Stimulated activated CD8-positive, alpha-beta memory T cell treated with anti-CD3 and anti-CD28 coated beads, Interleukin-12 subunit alpha, Interleukin-12 subunit beta, amount 100 ng/mL, for 1 hour (primary cell): ENCODE measurements around the gene TASL.
"Not testable (repeated sequence)": the region's sequence is repeated elsewhere in the genome, so short reads cannot be mapped to it uniquely, and the experiment has no call there.

Experiments
- DNase-seq: peaks from one replicate; pipeline ENCODE4 v3.0.0-alpha.2; 2020; ENCODE audit warnings: low read depth

TASL gene, protein sequence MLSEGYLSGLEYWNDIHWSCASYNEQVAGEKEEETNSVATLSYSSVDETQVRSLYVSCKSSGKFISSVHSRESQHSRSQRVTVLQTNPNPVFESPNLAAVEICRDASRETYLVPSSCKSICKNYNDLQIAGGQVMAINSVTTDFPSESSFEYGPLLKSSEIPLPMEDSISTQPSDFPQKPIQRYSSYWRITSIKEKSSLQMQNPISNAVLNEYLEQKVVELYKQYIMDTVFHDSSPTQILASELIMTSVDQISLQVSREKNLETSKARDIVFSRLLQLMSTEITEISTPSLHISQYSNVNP

DNA sequence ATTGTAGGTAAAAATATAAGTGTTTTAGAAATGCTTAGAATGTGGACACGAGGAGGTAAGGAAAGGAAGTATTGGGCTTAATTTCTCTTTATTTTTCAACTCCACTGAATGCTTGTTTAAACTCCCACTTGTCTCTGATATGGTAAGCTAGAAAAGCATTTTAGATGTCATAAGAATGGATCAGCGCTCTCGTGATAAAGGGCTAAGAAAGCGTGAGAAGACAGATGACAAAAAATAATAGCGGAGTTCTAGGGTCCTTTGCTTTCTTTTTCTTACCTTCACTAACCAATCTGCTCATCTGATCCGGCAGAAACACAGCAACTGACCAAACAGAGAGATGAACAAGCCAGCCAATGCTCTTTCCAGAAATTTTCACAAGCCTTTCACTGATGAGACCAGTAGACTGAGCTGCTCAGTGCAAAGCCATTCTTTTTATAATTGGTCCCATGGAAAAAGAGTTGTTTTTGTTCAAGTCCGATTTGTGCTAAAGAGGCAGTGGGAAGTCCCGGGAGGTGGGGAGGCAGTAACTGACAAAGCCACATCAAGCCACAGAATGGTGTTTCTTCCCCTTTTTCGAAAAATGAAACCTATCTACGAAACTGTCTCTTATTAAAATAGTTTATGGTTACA lies at the start of gene TASL:
Gene TASL, minus strand, starts transcription at position 405 of the 630 bp plus-strand sequence. CDS start 17,411 bp downstream, outside the sequence.
- no peak for DNase-seq

DNA sequence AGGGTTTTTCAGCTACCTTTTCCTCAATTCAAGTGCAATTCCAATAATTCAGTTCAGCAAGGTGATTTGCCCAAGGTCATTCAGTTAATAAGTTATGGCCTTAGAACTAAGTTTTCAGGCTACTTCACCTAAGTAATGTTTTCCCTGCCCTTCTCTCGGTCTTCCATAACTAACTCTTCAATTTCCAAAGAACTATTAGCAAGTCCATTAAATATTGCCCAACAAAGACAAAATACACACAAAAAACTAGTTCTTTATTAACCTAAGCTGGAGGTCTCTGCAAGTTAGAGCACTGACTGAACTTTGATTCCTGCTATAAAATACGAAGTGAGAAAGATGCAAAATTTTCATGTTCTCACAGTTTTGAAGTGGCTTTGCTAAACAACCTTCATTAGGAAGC lies 48.8 kb upstream of the TASL start:
- DNase-seq = no peak

DNA sequence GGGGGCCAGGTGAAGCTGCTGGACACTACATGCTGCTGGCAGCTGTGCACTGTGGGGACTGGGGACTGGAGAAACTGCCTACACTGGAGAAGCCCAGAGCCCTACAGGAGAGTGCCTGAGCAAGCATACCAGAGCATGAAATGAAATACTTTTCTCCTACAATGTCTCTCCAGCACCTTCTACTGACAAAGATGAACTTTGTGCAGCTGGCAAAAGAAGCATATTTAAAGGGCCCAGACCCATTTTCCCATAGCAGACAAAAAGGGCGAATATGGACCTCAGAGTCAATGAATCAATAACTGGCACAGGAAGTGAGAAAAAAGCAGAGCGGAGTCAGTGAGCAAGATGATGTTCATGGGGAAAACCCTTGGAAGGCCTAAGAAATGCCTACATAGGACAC lies 44.8 kb upstream of the TASL start:
- DNase-seq = no peak

- DNase-seq = no peak
Observed at GRCh38 chrX:30620980-30621618, 43.5 kb upstream of the TASL start.

DNA sequence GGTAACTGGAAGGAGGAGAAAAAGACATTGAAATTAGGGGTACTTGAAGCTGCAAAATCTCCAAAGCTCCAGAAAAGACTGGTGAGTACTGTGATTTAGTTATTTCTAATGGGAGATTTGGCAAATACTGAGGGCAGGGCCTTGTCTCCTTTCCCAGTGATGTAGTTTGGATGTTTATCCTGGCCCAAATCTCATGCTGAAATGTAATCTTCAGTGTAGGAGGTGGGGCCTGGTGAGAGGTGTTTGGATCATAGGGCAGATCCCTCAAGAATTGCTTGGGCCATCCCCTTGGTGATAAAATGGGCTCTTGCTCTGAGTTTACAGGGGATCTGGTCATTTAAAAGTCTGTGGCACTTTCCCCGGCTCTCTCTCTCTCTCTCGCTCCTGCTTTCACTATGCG lies 42.6 kb upstream of the TASL start:
- DNase-seq = no peak

- no peak for DNase-seq
Observed at GRCh38 chrX:30618160-30618765, 40.7 kb upstream of the TASL start.

DNA sequence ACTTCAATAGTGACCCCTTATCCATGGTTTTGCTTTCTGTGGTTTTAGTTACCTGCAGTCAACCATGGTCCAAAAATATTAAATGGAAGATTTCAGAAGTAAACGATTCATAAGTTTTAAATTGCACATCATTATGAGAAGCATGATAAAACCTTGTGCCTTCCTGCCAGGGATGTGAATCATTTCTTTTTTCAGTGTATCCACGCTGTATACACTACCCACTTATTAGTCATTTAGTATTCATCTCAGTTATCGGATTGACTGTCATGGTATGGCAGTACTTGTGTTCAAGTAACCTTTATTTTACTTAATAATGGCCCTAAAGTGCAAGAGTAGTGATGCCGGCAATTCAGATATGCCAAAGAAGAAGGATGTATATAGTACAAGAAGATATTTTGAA lies 37.7 kb upstream of the TASL start:
- DNase-seq = no peak

DNA sequence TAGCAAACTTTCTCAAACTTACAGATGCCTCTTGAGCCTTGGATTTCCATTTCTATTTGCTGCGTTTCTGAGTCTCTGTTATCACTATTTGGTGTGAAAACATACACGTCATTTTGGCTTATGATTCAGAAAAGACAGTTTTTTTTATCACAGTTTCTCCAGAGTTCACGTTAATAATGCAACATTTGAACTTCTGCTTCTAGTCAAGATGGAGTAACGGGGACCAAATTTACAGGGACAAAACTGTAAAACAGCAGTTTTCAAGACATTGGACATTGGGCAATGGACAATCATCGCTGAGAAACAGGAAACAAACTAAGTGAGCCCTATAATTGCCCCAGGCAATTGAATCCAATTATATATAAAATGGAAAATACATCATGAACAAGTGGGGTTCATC lies 36.2 kb upstream of the TASL start:
- DNase-seq = no peak

- no peak for DNase-seq
Observed at GRCh38 chrX:30612250-30612655, 34.7 kb upstream of the TASL start.

GRCh38 chrX:30610026-30610425 lies 32.5 kb upstream of the TASL start:
- DNase-seq = no peak

- no peak for DNase-seq
Observed at GRCh38 chrX:30607155-30607554, 29.6 kb upstream of the TASL start.

DNA sequence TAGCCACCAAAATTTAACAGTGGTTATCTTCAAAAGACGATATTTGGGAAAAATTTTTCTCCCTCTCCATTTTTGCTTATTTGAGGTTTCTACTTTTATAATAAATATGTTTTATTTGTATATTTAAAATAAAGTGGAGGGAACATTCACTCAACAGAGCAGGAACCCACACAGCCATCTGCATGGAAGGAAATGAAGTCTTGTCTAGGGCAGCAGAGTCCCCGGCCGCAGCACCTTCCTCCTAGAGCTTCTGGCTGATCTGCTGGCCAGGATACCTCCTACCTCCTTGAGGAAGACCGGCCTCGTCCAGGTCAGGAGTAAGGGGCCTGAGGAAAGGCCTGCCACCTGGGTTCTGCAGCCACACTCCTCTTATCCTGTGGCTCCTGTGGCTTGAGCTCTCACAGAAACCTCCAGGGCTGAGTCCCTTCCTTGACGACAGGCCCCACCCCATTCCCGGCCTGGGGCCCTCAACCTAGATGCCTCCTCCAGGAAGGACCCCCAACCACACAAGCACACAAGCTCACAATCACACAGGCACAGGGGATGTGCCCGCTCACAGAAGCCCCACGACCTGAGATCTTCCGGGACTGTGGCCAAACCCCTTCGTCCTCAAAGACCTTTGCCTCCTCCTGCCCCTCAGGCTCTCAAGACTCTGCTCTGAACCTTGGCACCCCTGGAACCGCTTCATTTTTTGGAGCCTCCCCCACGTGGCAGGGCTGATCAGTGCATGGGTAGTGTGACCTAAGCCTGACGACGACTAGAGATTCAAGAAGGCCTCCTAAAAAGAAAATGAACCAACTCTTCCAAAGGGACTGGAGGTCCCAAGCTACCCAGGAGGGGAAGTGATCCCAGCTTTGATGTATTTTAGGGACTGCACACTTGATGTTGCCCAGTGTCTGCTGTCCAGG lies 23.0 kb upstream of the TASL start:
- not testable (repeated sequence) for DNase-seq

DNA sequence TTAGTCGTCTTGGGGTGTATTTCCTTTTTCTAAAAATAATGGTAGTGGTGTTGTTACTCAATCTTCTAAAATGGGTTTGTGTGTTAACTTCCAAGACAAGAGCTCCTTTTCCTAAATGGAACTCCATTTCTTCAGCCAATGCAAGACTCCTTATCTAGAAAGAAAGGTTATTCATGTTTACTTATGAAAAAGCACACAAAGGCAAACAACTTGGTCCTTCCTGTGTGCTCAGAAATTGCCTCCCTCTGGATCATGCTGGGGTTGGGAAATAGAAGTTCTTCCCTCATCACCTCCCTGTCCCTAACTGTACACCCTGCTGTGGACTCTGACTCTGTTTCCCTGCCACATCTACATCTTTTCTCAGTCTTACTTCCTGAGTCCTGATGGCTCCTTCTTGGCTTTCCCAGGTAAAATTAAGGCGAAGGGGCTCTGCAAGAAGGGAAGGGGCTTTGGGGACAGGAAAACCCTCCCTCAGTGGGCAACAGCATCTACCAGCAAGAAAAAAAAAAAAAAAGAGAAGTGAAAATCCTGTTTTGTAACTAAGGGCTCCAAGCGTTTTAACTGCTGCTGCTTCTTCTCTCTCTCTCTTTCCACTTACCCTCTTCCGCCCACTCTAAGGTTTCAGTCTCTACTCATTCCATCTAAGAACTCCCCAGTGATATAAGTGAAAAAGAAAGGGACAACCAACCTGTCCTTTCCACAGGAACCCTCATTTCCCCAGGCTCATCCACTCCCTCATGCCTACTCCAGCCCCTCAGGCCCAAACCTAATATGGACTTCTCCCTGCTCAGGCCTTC lies 19.8 kb upstream of the TASL start:
- no peak for DNase-seq

- DNase-seq = no peak
Observed at GRCh38 chrX:30593440-30594200, 16.1 kb upstream of the TASL start.

- no peak for DNase-seq
Observed at GRCh38 chrX:30592831-30593230, 15.3 kb upstream of the TASL start.

DNA sequence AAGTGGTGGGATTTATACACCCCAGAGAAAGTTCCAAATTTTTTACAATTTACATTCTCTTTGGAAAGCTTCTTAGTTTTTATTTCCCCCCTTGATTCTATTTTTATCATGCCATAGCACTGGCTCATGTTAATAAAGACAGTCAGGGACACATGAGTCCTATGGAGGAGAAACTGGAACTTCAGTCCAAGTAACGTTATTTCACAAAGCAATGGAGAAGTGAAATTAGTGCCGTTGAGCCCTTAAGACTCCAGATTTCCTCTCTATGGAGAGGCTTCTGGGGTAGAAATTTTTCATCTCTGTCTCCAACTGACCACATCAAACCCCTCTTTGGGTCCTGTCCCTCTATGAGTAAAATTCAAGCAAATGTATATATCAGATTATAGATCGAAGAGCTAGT lies 12.8 kb upstream of the TASL start:
- DNase-seq = no peak

GRCh38 chrX:30589146-30589888 lies 11.8 kb upstream of the TASL start:
- DNase-seq = no peak

- no peak for DNase-seq
Observed at GRCh38 chrX:30586516-30586915, 8.9 kb upstream of the TASL start.

GRCh38 chrX:30582664-30583063 lies 5.1 kb upstream of the TASL start:
- no peak for DNase-seq

- DNase-seq = no peak
Observed at GRCh38 chrX:30580641-30581040, 3.1 kb upstream of the TASL start.
